Measurements from ENCODE around the gene ADGRG6. TPM values are rescaled to one million over a fixed set of nuclear protein-coding genes. Genes with fewer than 3 reads are reported as not detected.

Gene ADGRG6
- total and polyA plus RNA-seq, 10 of the 15 experiments (the other 5 are each of a cell fraction or from before 2014, with no cell fraction given) = 0.01 to 0.24 (median 0.13) TPM; not detected in 7

GRCh38 chr6:142331075-142331551, 29.3 kb downstream of the ADGRG6 start:
- FAIRE-seq (no peak), ATAC-seq (no peak), DNase-seq (ENCODE audit: low read depth, low spot score) (no peak)
- Histone ChIP-seq H2AFZ (ENCODE audit: control insufficient read depth, low read depth, low read length) (no peak overlapping the region), H4K20me1 (ENCODE audit: control insufficient read depth, insufficient read depth) (no peaks in the 10 kb centered on the region), H3K27me3 (replicated peaks in 1 of 2; ENCODE audit: control insufficient read depth in 2 of 2, insufficient read depth in 2 of 2, low read length in 1 of 2) (no peaks in the 10 kb centered on the region), H3K36me3 (ENCODE audit: control insufficient read depth in 2 of 2, insufficient read depth in 2 of 2, low read length in 1 of 2) (no peaks in the 10 kb centered on the region), H3K27ac (ENCODE audit: control insufficient read depth, insufficient read depth) (no peak overlapping the region), H3K9me3 (replicated peaks; ENCODE audit: control insufficient read depth, insufficient read depth, low read length) (no peaks in the 10 kb centered on the region), H3K79me2 (ENCODE audit: control insufficient read depth, insufficient read depth, low read length) (no peaks in the 10 kb centered on the region), H3K4me1 (ENCODE audit: control insufficient read depth, insufficient read depth, low read length) (no peaks in the 10 kb centered on the region), H3K4me3 (no peak overlapping the region), H3K4me2 (ENCODE audit: control insufficient read depth, insufficient read depth) (no peak overlapping the region), H3K9ac (ENCODE audit: control insufficient read depth, insufficient read depth, low read length) (no peak overlapping the region)
- BruUV-seq (replicated peaks) = no TSS peak
- ChIA-PET POLR2A (no interaction called here), CTCF (interaction anchor here (0.7 kb wide), 1 partner anchor 26 kb away, joined by 3 read pairs; no protein-coding TSS in a partner anchor), SMC1A (ENCODE audit: uncharacterized antibody, unreplicated experiment) (interaction anchor here (1.7 kb wide), 1 partner anchor 11 kb away, joined by 3 read pairs; no protein-coding TSS in a partner anchor), RAD21 (ENCODE audit: unreplicated experiment) (no interaction called here)
- in situ Hi-C loops (cut with MboI) = no loop called here
- intact Hi-C loops (cut with micrococcal nuclease; ENCODE audit: unreplicated experiment) = no loop called here
- 54% methylated on average over 2 of the region's 2 CpGs for WGBS (ENCODE audit: insufficient coverage, insufficient replicate concordance, low lambda C conversion rate, missing lambda C conversion rate)
- TF ChIP-seq FOXK2 (IDR thresholded peaks at IDR 0.05) = no peak
- no peak for TF ChIP-seq SP1 (IDR thresholded peaks at IDR 0.05; ENCODE audit: low read depth, low read length)

DNA sequence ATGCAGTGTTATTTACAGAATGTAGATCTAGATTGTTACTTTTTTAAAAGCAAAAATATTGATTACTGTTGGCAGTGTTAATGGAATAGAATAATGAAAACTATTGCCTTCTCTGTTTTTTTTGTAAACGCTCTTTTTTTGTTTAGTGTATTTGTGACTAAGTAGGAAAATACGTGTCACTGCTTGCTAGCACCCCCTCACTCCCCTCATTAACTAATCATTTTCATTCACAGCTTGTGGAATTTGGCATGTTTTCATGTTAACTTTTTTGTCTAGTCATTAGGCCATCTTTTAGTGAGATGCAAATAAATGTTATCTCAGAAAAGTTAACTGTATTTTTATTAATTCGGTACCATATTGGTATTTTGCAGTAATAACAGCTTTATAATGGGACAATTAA, 29.8 kb downstream of the ADGRG6 start:
- FAIRE-seq (no peak), ATAC-seq (no peak), DNase-seq (ENCODE audit: low read depth, low spot score) (no peak)
- H3K9me3 ChIP-seq (replicated peaks; ENCODE audit: control insufficient read depth, insufficient read depth, low read length) = no peaks in the 10 kb centered on the region
- no peaks in the 10 kb centered on the region for H3K36me3 ChIP-seq (ENCODE audit: control insufficient read depth in 2 of 2, insufficient read depth in 2 of 2, low read length in 1 of 2)
- H3K4me1 ChIP-seq (ENCODE audit: control insufficient read depth, insufficient read depth, low read length) = no peaks in the 10 kb centered on the region
- SMC1A ChIA-PET (ENCODE audit: uncharacterized antibody, unreplicated experiment) = no interaction called here
- H2AFZ ChIP-seq (ENCODE audit: control insufficient read depth, low read depth, low read length) = no peak overlapping the region
- intact Hi-C loops (cut with micrococcal nuclease; ENCODE audit: unreplicated experiment) = no loop called here
- no peak overlapping the region for H3K27ac ChIP-seq (ENCODE audit: control insufficient read depth, insufficient read depth)
- POLR2A ChIA-PET = no interaction called here
- in situ Hi-C loops (cut with MboI) = no loop called here
- no peaks in the 10 kb centered on the region for H3K79me2 ChIP-seq (ENCODE audit: control insufficient read depth, insufficient read depth, low read length)
- RAD21 ChIA-PET (ENCODE audit: unreplicated experiment) = no interaction called here
- 11% methylated on average over 3 of the region's 3 CpGs for WGBS (ENCODE audit: insufficient coverage, insufficient replicate concordance, low lambda C conversion rate, missing lambda C conversion rate)
- BruUV-seq (replicated peaks) = no TSS peak
- no peak overlapping the region for H3K9ac ChIP-seq (ENCODE audit: control insufficient read depth, insufficient read depth, low read length)
- CTCF ChIA-PET = no interaction called here
- H4K20me1 ChIP-seq (ENCODE audit: control insufficient read depth, insufficient read depth) = no peaks in the 10 kb centered on the region
- TF ChIP-seq YY1 (IDR thresholded peaks at IDR 0.05; ENCODE audit: low read depth, low read length) (no peak), TAF1 (IDR thresholded peaks at IDR 0.05; ENCODE audit: borderline replicate concordance, low read depth, low read length) (no peak), TCF3 (IDR thresholded peaks at IDR 0.05; ENCODE audit: borderline replicate concordance, insufficient read depth, low read depth, low read length) (no peak)
- H3K4me3 ChIP-seq = no peak overlapping the region
- no peak overlapping the region for H3K4me2 ChIP-seq (ENCODE audit: control insufficient read depth, insufficient read depth)
- H3K27me3 ChIP-seq (replicated peaks in 1 of 2; ENCODE audit: control insufficient read depth in 2 of 2, insufficient read depth in 2 of 2, low read length in 1 of 2) = no peaks in the 10 kb centered on the region
